HG03103 (cell line): ENCODE measurements around the gene IARS2.
"Not testable (repeated sequence)": the region's sequence is repeated elsewhere in the genome, so short reads cannot be mapped to it uniquely, and the experiment has no call there.

Experiments used
- ATAC-seq: cut with Tn5 transposase; IDR thresholded peaks from one replicate; pipeline ENCODE4 v1.9.1; 2021; ENCODE audit warnings: low read depth; ENCODE audit not compliant: unreplicated experiment

Gene IARS2

GRCh38 chr1:220160027-220160426 lies 66.1 kb downstream of the IARS2 start:
- ATAC-seq = no peak

GRCh38 chr1:220164116-220164515 lies 70.2 kb downstream of the IARS2 start:
- ATAC-seq = no peak

- no peak for ATAC-seq
Measured at GRCh38 chr1:220164517-220164916, 70.6 kb downstream of the IARS2 start.

- no peak for ATAC-seq
Measured at GRCh38 chr1:220166853-220167252, 72.9 kb downstream of the IARS2 start.

- not testable (repeated sequence) for ATAC-seq
Measured at GRCh38 chr1:220169887-220170286, 76.0 kb downstream of the IARS2 start.

- no peak for ATAC-seq
Measured at GRCh38 chr1:220170836-220171526, 77.0 kb downstream of the IARS2 start.

- no peak for ATAC-seq
Measured at GRCh38 chr1:220176540-220176939, 82.6 kb downstream of the IARS2 start.

GRCh38 chr1:220182111-220182510 lies 88.2 kb downstream of the IARS2 start:
- no peak for ATAC-seq

GRCh38 chr1:220182656-220183055 lies 88.7 kb downstream of the IARS2 start:
- ATAC-seq = no peak

GRCh38 chr1:220184506-220184905 lies 90.6 kb downstream of the IARS2 start:
- no peak for ATAC-seq

GRCh38 chr1:220186752-220187151 lies 92.8 kb downstream of the IARS2 start:
- ATAC-seq = no peak

GRCh38 chr1:220188538-220188937 lies 94.6 kb downstream of the IARS2 start:
- ATAC-seq = no peak

GRCh38 chr1:220189750-220190347 lies 95.9 kb downstream of the IARS2 start:
- ATAC-seq = no peak

- no peak for ATAC-seq
Measured at GRCh38 chr1:220195701-220196100, 101.8 kb downstream of the IARS2 start.
